GM23248 (cell line): ENCODE measurements around the gene DEGS1. TPM values are rescaled to one million over a fixed set of nuclear protein-coding genes. Genes with fewer than 3 reads are reported as not detected.

ENCODE experiments used
- DNase-seq: peaks from one replicate; pipeline ENCODE4 v3.0.0-alpha.2; 2015
- H2AFZ ChIP-seq: fragments of 200-600 bp; sonication (generic); 2 replicates; pipeline ENCODE4 v1.6.1; 2016; ENCODE audit warnings: antibody characterized with exemption
- H3F3A ChIP-seq: fragments of 200-600 bp; sonication (generic); 2 replicates; pipeline ENCODE4 v1.6.1; 2016; ENCODE audit warnings: mild to moderate bottlenecking, antibody characterized with exemption, mixed run types; ENCODE audit not compliant: insufficient read depth
- H3K27ac ChIP-seq: fragments of 200-600 bp; sonication (generic); 2 replicates; pipeline ENCODE4 v1.5.1; 2016; ENCODE audit warnings: mild to moderate bottlenecking
- H3K27me3 ChIP-seq: fragments of 200-600 bp; sonication (generic); replicated peaks from 2 replicates; pipeline ENCODE4 v1.6.1; 2016; ENCODE audit warnings: mild to moderate bottlenecking; ENCODE audit not compliant: insufficient read depth
- H3K36me3 ChIP-seq: fragments of 200-600 bp; sonication (generic); 2 replicates; pipeline ENCODE4 v1.6.1; 2016; ENCODE audit warnings: low read depth, mild to moderate bottlenecking
- H3K4me1 ChIP-seq: fragments of 200-600 bp; sonication (generic); 2 replicates; pipeline ENCODE4 v1.6.1; 2016; ENCODE audit warnings: mild to moderate bottlenecking; ENCODE audit not compliant: insufficient read depth
- H3K4me2 ChIP-seq: fragments of 200-600 bp; sonication (generic); one replicate; pipeline ENCODE4 v1.6.1; 2016; ENCODE audit warnings: mild to moderate bottlenecking; ENCODE audit not compliant: unreplicated experiment
- H3K4me3 ChIP-seq: fragments of 200-600 bp; sonication (generic); 2 replicates; pipeline ENCODE4 v1.5.1; 2016; ENCODE audit warnings: mild to moderate bottlenecking
- H3K79me2 ChIP-seq: fragments of 200-600 bp; sonication (generic); 2 replicates; pipeline ENCODE4 v1.6.1; 2016; ENCODE audit warnings: mild to moderate bottlenecking; ENCODE audit not compliant: insufficient read depth
- H3K9ac ChIP-seq: fragments of 200-600 bp; sonication (generic); 2 replicates; pipeline ENCODE4 v1.6.1; 2016; ENCODE audit warnings: mild to moderate bottlenecking
- H3K9me2 ChIP-seq: fragments of 200-600 bp; sonication (generic); 2 replicates; pipeline ENCODE4 v1.6.1; 2016; ENCODE audit warnings: mixed run types, mild to moderate bottlenecking, moderate library complexity; ENCODE audit not compliant: insufficient read depth
- H3K9me3 ChIP-seq: fragments of 200-600 bp; sonication (generic); one replicate; pipeline ENCODE4 v1.6.1; 2017; ENCODE audit warnings: low read depth
- H4K20me1 ChIP-seq: fragments of 200-600 bp; sonication (generic); 2 replicates; pipeline ENCODE4 v1.6.0; 2016; ENCODE audit not compliant: insufficient read depth
- EZH2 ChIP-seq: fragments of 200-600 bp; sonication (generic); IDR thresholded peaks from 2 replicates; pipeline ENCODE4 v1.6.1; 2018; ENCODE audit warnings: antibody characterized with exemption, mild to moderate bottlenecking; ENCODE audit not compliant: insufficient read depth, poor library complexity, severe bottlenecking
- EZH2phosphoT487 ChIP-seq: fragments of 200-600 bp; sonication (generic); IDR thresholded peaks from 2 replicates; pipeline ENCODE4 v1.6.1; 2018; ENCODE audit warnings: antibody characterized with exemption, moderate library complexity, mild to moderate bottlenecking, low read depth; ENCODE audit not compliant: insufficient read depth
- WGBS, 2 experiments: methylation state at CpG; one replicate each; pipeline ENCODE4 v1.1.6; 2015 to 2017; ENCODE audit warnings: low lambda C conversion rate in 2 of 2, low coverage in 1 of 2; ENCODE audit errors: missing lambda C conversion rate in 2 of 2; 5-methylcytosine and 5-hydroxymethylcytosine counted together
- in situ Hi-C: fragments of 300-500 bp; cut with MboI; formaldehyde crosslinking; loops from 2 replicates; pipeline ENCODE4 v1.15.0; 2020
- polyA plus RNA-seq: library from polyadenylated mRNA; unstranded; fragments of >200 nt; fragmentation: Nextera tagmentation; extraction: Ambion mirVana; gene quantifications from 2 replicates; pipeline ENCODE4 v1.2.1, GENCODE V29; 2016
- total RNA-seq: library from RNA; depleted of rRNA; stranded (reverse); fragments of >200 nt; shearing (Covaris generic); gene quantifications from 2 replicates; pipeline ENCODE4 v1.2.3, GENCODE V29; 2014

DEGS1 gene
- total and polyA plus RNA-seq, 2 experiments from 2014 or later: 227 to 265 TPM

GRCh38 chr1:224193319-224193966 is 10.4 kb downstream of the DEGS1 start:
- WGBS, 2 experiments: 99% methylated on average over 8 of the region's 8 CpGs
- TF ChIP-seq EZH2phosphoT487: no peak
- no peak for TF ChIP-seq EZH2
- Histone ChIP-seq H3K4me3 (no peak overlapping the region), H3K4me2 (no peak overlapping the region), H3K27ac (no peak overlapping the region), H3K27me3 (no peaks in the 10 kb centered on the region), H3K9ac (no peak overlapping the region), H3K9me3 (no peaks in the 10 kb centered on the region), H3K9me2 (no peaks in the 10 kb centered on the region), H3F3A (peaks cover 20% of the 10 kb centered on the region; the same call in 1 of the 2 replicates), H3K4me1 (no peaks in the 10 kb centered on the region; the same call in 1 of the 2 replicates), H3K36me3 (peaks cover 28% of the 10 kb centered on the region), H2AFZ (no peak overlapping the region), H4K20me1 (0 out of 2 replicates have a peak, but pooled peaks cover 3% of the 10 kb centered on the region), H3K79me2 (peaks cover 58% of the 10 kb centered on the region)
- in situ Hi-C loops: no loop called here
- DNase-seq: no peak

- H3K9ac ChIP-seq: no peak overlapping the region
- H3F3A ChIP-seq: peaks cover 7% of the 10 kb centered on the region; the same call in 1 of the 2 replicates
- TF ChIP-seq EZH2 (no peak), EZH2phosphoT487 (no peak)
- H3K9me2 ChIP-seq: no peaks in the 10 kb centered on the region
- H3K9me3 ChIP-seq: no peaks in the 10 kb centered on the region
- H4K20me1 ChIP-seq: no peaks in the 10 kb centered on the region
- in situ Hi-C loops: no loop called here
- H3K4me1 ChIP-seq: no peaks in the 10 kb centered on the region
- DNase-seq: no peak
- H3K4me2 ChIP-seq: no peak overlapping the region
- H3K36me3 ChIP-seq: peaks cover 18% of the 10 kb centered on the region
- no peak overlapping the region for H3K4me3 ChIP-seq
- peaks cover 22% of the 10 kb centered on the region for H3K79me2 ChIP-seq
- WGBS, 2 experiments: 54 to 58% methylated on average over 5 of the region's 5 CpGs
- no peak overlapping the region for H2AFZ ChIP-seq
- no peaks in the 10 kb centered on the region for H3K27me3 ChIP-seq
- H3K27ac ChIP-seq: no peak overlapping the region
Observed at GRCh38 chr1:224196813-224197600, 14.0 kb downstream of the DEGS1 start.

GRCh38 chr1:224198572-224198971 is 15.5 kb downstream of the DEGS1 start:
- H4K20me1 ChIP-seq: no peaks in the 10 kb centered on the region
- H3K36me3 ChIP-seq: peaks cover 6% of the 10 kb centered on the region; the same call in 1 of the 2 replicates
- H3K9ac ChIP-seq: no peak overlapping the region
- in situ Hi-C loops: no loop called here
- H3K27ac ChIP-seq: no peak overlapping the region
- WGBS, 2 experiments: 96 to 100% methylated on average over 4 of the region's 4 CpGs
- H3F3A ChIP-seq: peaks cover 19% of the 10 kb centered on the region
- no peak overlapping the region for H2AFZ ChIP-seq
- H3K4me3 ChIP-seq: no peak overlapping the region
- H3K9me2 ChIP-seq: no peaks in the 10 kb centered on the region
- peaks cover 8% of the 10 kb centered on the region for H3K79me2 ChIP-seq
- peaks cover 7% of the 10 kb centered on the region; the same call in 1 of the 2 replicates for H3K4me1 ChIP-seq
- no peaks in the 10 kb centered on the region for H3K9me3 ChIP-seq
- TF ChIP-seq EZH2phosphoT487 (no peak), EZH2 (no peak)
- no peak overlapping the region for H3K4me2 ChIP-seq
- no peaks in the 10 kb centered on the region for H3K27me3 ChIP-seq
- no peak for DNase-seq

GRCh38 chr1:224199679-224200078 is 16.6 kb downstream of the DEGS1 start:
- in situ Hi-C loops: no loop called here
- DNase-seq: no peak
- WGBS, 2 experiments: 68 to 72% methylated on average over 2 of the region's 2 CpGs

More at GRCh38 chr1:224199679-224200078, 16.6 kb downstream of the DEGS1 start:
- Histone ChIP-seq H3K9ac (no peak overlapping the region), H3K36me3 (no peaks in the 10 kb centered on the region; the same call in 1 of the 2 replicates), H3K9me2 (no peaks in the 10 kb centered on the region), H3K27me3 (no peaks in the 10 kb centered on the region), H3F3A (peaks cover 26% of the 10 kb centered on the region), H3K9me3 (no peaks in the 10 kb centered on the region), H3K4me3 (no peak overlapping the region), H3K4me1 (peaks cover 18% of the 10 kb centered on the region), H3K27ac (no peak overlapping the region), H2AFZ (no peak overlapping the region), H4K20me1 (no peaks in the 10 kb centered on the region), H3K79me2 (no peaks in the 10 kb centered on the region), H3K4me2 (no peak overlapping the region)
- TF ChIP-seq EZH2: no peak
- TF ChIP-seq EZH2phosphoT487: no peak
